K562 (cell line): ENCODE results near the gene RGS19. TPM values are rescaled to one million over a fixed set of nuclear protein-coding genes. Genes with fewer than 3 reads are reported as not detected.

Experiments used
- ATAC-seq: fragments of 200-7000 bp; cut with Tn5 transposase; 3 replicates; pipeline ENCODE4 v1.9.1; 2020; ENCODE audit warnings: moderate library complexity
- BruUV-seq: library from RNA; stranded (reverse); fragments of 400-500 nt; replicated peaks from 2 replicates; lab custom pipeline; 2021; lab: Mats Ljungman, UMichigan
- CTCF ChIA-PET: fragments of 300-600 bp; formaldehyde crosslinking; extraction: SDS; loops from one replicate; lab custom pipeline; 2021; ENCODE audit warnings: low intra/inter-chr PET ratio; lab: Yijun Ruan, JAX
- POLR2A ChIA-PET: fragments of 300-600, 350-650 bp; sonication (Branson Sonifier 250); formaldehyde crosslinking; extraction: SDS; loops from one replicate; lab custom pipeline; 2021; ENCODE audit warnings: antibody characterized with exemption, inconsistent platforms; lab: Yijun Ruan, JAX
- DNase-seq, 4 experiments: peaks; one replicate each; pipeline versions ENCODE4 v3.0.0 to v3.0.0-alpha.2; 2011 to 2018; ENCODE audit warnings: low spot score in 3 of 4, mixed read lengths in 3 of 4; ENCODE audit errors: extremely low read depth in 1 of 4
- FAIRE-seq: peaks from 2 replicates; lab custom pipeline; 2011; peaks lifted over from hg19 to GRCh38; lab: Jason Lieb, UNC
- H2AFZ ChIP-seq: 2 replicates; pipeline ENCODE4 v1.6.0; 2011; ENCODE audit warnings: low read depth, low read length, control low read depth, inconsistent platforms
- H3K27ac ChIP-seq: fragments of 200-600 bp; 3 replicates; pipeline ENCODE4 v1.8.0; 2011; ENCODE audit warnings: low read depth, mild to moderate bottlenecking, control low read depth, inconsistent platforms, low read length, moderate library complexity, mixed read lengths; ENCODE audit errors: extremely low read depth
- H3K27me3 ChIP-seq, 2 experiments: fragments of 300-600 bp in 1 of 2; 2 replicates in 1 of 2; 3 replicates in 1 of 2; pipeline versions ENCODE4 v1.6.0 to v1.8.0; 2011; ENCODE audit warnings: inconsistent platforms in 2 of 2, low read length in 2 of 2, mild to moderate bottlenecking in 1 of 2, mixed read lengths in 1 of 2, moderate library complexity in 1 of 2; ENCODE audit not compliant: control insufficient read depth in 2 of 2, insufficient read depth in 2 of 2
- H3K36me3 ChIP-seq: fragments of 300-600 bp; 3 replicates; pipeline ENCODE4 v1.8.0; 2011; ENCODE audit warnings: mild to moderate bottlenecking, low read length, inconsistent platforms; ENCODE audit not compliant: control insufficient read depth, insufficient read depth
- H3K4me1 ChIP-seq, 2 experiments: fragments of 200-600 bp in 1 of 2; replicated peaks in 1 of 2; 2 replicates in 1 of 2; 3 replicates in 1 of 2; pipeline versions ENCODE4 v1.5.1 to v1.8.0; 2011; ENCODE audit warnings: inconsistent platforms in 2 of 2, low read length in 2 of 2, mild to moderate bottlenecking in 1 of 2, mixed read lengths in 1 of 2, moderate library complexity in 1 of 2; ENCODE audit not compliant: control insufficient read depth in 2 of 2, insufficient read depth in 2 of 2
- H3K4me2 ChIP-seq: 2 replicates; pipeline ENCODE4 v1.6.1; 2011; ENCODE audit warnings: low read length, control low read depth, inconsistent platforms, mixed read lengths; ENCODE audit not compliant: insufficient read depth
- H3K4me3 ChIP-seq: fragments of 200-600 bp; sonication (generic), shearing (Covaris generic); 2 replicates; pipeline ENCODE4 v1.5.1; 2016; ENCODE audit warnings: control low read depth, inconsistent platforms
- H3K79me2 ChIP-seq: fragments of 200-600 bp; 3 replicates; pipeline ENCODE4 v1.8.0; 2011; ENCODE audit warnings: low read length, inconsistent platforms; ENCODE audit not compliant: control insufficient read depth, insufficient read depth
- H3K9ac ChIP-seq, 2 experiments: 2 replicates each; pipeline versions ENCODE4 v1.6.0 to v1.6.1; 2011; ENCODE audit warnings: low read depth in 2 of 2, low read length in 2 of 2, control low read depth in 1 of 2, inconsistent platforms in 1 of 2, mild to moderate bottlenecking in 1 of 2, mixed read lengths in 1 of 2; ENCODE audit not compliant: insufficient read depth in 1 of 2
- H3K9me1 ChIP-seq: one replicate; pipeline ENCODE4 v1.6.0; 2011; ENCODE audit warnings: inconsistent platforms, mild to moderate bottlenecking, low read length, moderate library complexity; ENCODE audit not compliant: control insufficient read depth, insufficient read depth
- H3K9me3 ChIP-seq: replicated peaks from 2 replicates; pipeline ENCODE4 v1.5.1; 2011; ENCODE audit warnings: low read depth, low read length, inconsistent platforms; ENCODE audit not compliant: control insufficient read depth, insufficient read depth
- H4K20me1 ChIP-seq: replicated peaks from 2 replicates; pipeline ENCODE4 v1.6.1; 2011; ENCODE audit warnings: low read length, inconsistent platforms, mixed read lengths; ENCODE audit not compliant: control insufficient read depth, insufficient read depth
- ID3 ChIP-seq, 2 experiments: fragments of 250-450 bp in 1 of 2; fragments of 450-650 bp in 1 of 2; sonication (Bioruptor Pico) in 1 of 2; IDR thresholded peaks; 2 replicates each; pipeline versions ENCODE4 v1.6.1 to v1.8.0; 2016 to 2021; ENCODE audit warnings: mild to moderate bottlenecking in 2 of 2, moderate library complexity in 2 of 2, missing compliant biosample characterization in 1 of 2, missing genetic modification characterization in 1 of 2
- MEIS2 ChIP-seq: fragments of 450-650 bp; IDR thresholded peaks from 2 replicates; pipeline ENCODE4 v1.6.1; 2014; ENCODE audit warnings: mild to moderate bottlenecking; ENCODE audit not compliant: partially characterized antibody
- MTA1 ChIP-seq: fragments of 450-650 bp; IDR thresholded peaks from 2 replicates; pipeline ENCODE4 v1.6.1; 2017; ENCODE audit warnings: borderline replicate concordance
- NFIC ChIP-seq: fragments of 450-650 bp; IDR thresholded peaks from 2 replicates; pipeline ENCODE4 v1.6.1; 2017; ENCODE audit warnings: mild to moderate bottlenecking, inconsistent platforms
- NRF1 ChIP-seq, 2 experiments: fragments of 450-650 bp; IDR thresholded peaks in 1 of 2; conservative IDR thresholded peaks in 1 of 2; 2 replicates each; pipeline ENCODE4 v1.6.1; 2014; ENCODE audit warnings: mild to moderate bottlenecking in 2 of 2
- PKNOX1 ChIP-seq: fragments of 450-650 bp; IDR thresholded peaks from 2 replicates; pipeline ENCODE4 v1.6.1; 2016
- TFAP4 ChIP-seq: sonication (generic); formaldehyde crosslinking; IDR thresholded peaks from 2 replicates; pipeline ENCODE4 v1.8.0; 2022; ENCODE audit warnings: missing genetic modification reagents, mild to moderate bottlenecking, moderate library complexity, borderline replicate concordance
- ZBTB7A ChIP-seq: IDR thresholded peaks from 2 replicates; pipeline ENCODE4 v1.6.1; 2011; ENCODE audit warnings: low read depth, mild to moderate bottlenecking, low read length, moderate library complexity, borderline replicate concordance; ENCODE audit not compliant: control insufficient read depth
- WGBS: fragments of 100-300 bp; shearing (Covaris generic); methylation state at CpG from one replicate; pipeline ENCODE4 v1.1.6; 2016; ENCODE audit warnings: low coverage, mixed read lengths; ENCODE audit not compliant: insufficient coverage; ENCODE audit errors: missing lambda C conversion rate; 5-methylcytosine and 5-hydroxymethylcytosine counted together
- in situ Hi-C: fragments of 300-500 bp; cut with MboI; formaldehyde crosslinking; loops from 4 replicates; pipeline ENCODE4 v1.15.0; 2018; ENCODE audit warnings: inconsistent platforms, mixed read lengths
- intact Hi-C: fragments of 100-400 bp; cut with micrococcal nuclease; formaldehyde crosslinking; loops from 2 replicates; pipeline ENCODE4 v1.14.2; 2022
- polyA plus RNA-seq, 8 experiments: library from polyadenylated mRNA; depleted of rRNA in 4 of 8; stranded (reverse) in 5 of 8; unstranded in 3 of 8; fragments of >200 nt; fragmentation: Nextera tagmentation in 2 of 8; fragmentation: Illumina TruSeq in 1 of 8; extraction: Ambion mirVana in 2 of 8; extraction: Trizol in 1 of 8; gene quantifications; 2 replicates each; pipeline versions ENCODE4 v1.2.1 to v1.2.3, GENCODE V29; 2011 to 2014; ENCODE audit warnings: inconsistent platforms in 1 of 8, missing spikeins in 1 of 8
- total RNA-seq, 7 experiments: library from RNA; depleted of rRNA in 6 of 7; stranded (reverse); fragments of >200 nt in 6 of 7; fragmentation: Illumina TruSeq in 2 of 7; extraction: Trizol in 2 of 7; gene quantifications; 2 replicates each; pipeline versions ENCODE4 v1.2.1 to v1.2.3, GENCODE V29; 2011 to 2021; ENCODE audit warnings: low replicate concordance in 1 of 7

RGS19 gene
- total and polyA plus RNA-seq, 9 of the 15 experiments (the other 6 are each of a cell fraction or from before 2014, with no cell fraction given) = 0.41 to 23.7 (median 14.6) TPM

- Histone ChIP-seq H3K4me2 (no peak overlapping the region), H3K27ac (no peak overlapping the region), H2AFZ (0 out of 2 replicates have a peak overlapping the region, but pooled peaks have one; percentile 19), H3K4me1 (peaks cover 16 to 76% of the 10 kb centered on the region in 2 experiments; a peak in 4 of 5 replicates), H3K9me3 (no peaks in the 10 kb centered on the region), H3K79me2 (peaks cover 10% of the 10 kb centered on the region; the same call in 2 of the 3 replicates), H3K9ac (peak overlapping the region in 1 of 2 experiments; percentile 8; a peak in 2 of 4 replicates), H4K20me1 (no peaks in the 10 kb centered on the region; the same call in 1 of the 2 replicates), H3K9me1 (no peaks in the 10 kb centered on the region), H3K4me3 (no peak overlapping the region), H3K27me3 (peaks cover 6 to 30% of the 10 kb centered on the region in 2 experiments; a peak in 4 of 5 replicates), H3K36me3 (no peaks in the 10 kb centered on the region)
- DNase-seq (peak in 1 of 4 experiments; percentile 42), FAIRE-seq (no peak), ATAC-seq (no peak)
- ChIA-PET POLR2A (interaction anchor here (1.0 kb wide), 1 partner anchor 8 kb away, joined by 3 read pairs; no protein-coding TSS in a partner anchor), CTCF (interaction anchor here (2.4 kb wide), 1 partner anchor 38 kb away, joined by 14 read pairs; no protein-coding TSS in a partner anchor)
- 32% methylated on average over 11 of the region's 13 CpGs for WGBS
- TF ChIP-seq ID3 (CRISPR knock-in tag; IDR thresholded peaks at IDR 0.05) (no peak), ID3 (tag; IDR thresholded peaks at IDR 0.05) (no peak), MEIS2 (peak; percentile 22), TFAP4 (CRISPR knock-in tag) (peak; percentile 34; the same call in 1 of the 2 replicates), PKNOX1 (peak; percentile 64), MTA1 (no peak), ZBTB7A (peak; percentile 27; the same call in 1 of the 2 replicates), NRF1 (conservative IDR thresholded peaks at IDR 0.05 in 1 of 2, IDR thresholded peaks at IDR 0.05 in 1 of 2) (peak; percentile 51 to 62; a peak in 3 of 4 replicates), NFIC (peak; percentile 44; the same call in 1 of the 2 replicates)
- in situ Hi-C loops (no loop called here), intact Hi-C loops (no loop called here)
- no TSS peak for BruUV-seq
Observed at GRCh38 chr20:64082126-64082731, 2.9 kb upstream of the RGS19 start.
